ENCODE measurements around the gene SDCCAG8.
A peak's percentile ranks its signal among the peaks of the same experiment; 100 is the strongest.
"Not testable (repeated sequence)": the region's sequence is repeated elsewhere in the genome, so short reads cannot be mapped to it uniquely, and the experiment has no call there.

SDCCAG8 gene

DNA sequence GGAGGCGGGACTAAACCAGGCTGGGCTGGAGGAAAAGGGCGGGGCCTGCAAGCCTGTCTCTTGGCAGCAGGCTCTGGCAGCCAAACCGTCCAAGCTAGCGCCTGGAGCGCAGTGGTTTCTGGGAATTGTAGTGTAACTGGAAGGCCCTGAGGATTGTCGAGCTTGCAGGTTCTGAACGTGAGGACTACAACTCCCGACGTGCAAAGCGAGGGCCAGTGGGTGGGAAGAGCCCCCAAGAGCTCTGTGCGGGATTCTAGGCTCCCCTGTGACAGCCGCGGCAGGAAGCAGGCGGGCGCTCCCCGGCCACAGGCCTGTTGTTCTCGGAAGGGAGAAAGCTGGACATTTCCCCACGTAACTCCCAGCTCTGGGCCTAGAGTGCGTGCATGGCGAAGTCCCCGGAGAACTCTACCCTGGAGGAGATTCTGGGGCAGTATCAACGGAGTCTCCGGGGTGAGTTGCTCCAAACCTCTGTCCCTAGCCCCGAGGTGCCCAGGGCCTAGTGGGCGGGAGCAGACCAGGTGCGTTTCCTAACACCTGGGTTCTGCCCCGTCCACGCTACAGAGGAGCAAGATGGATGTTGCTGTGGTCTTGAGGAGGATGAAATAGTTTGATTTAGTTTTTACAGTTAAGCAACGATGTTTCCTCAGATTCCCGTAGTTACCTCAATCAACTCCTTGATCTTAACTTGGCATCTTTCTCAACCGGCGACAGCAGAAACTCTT, at the start of gene SDCCAG8:
TSS of gene SDCCAG8 (plus strand) at position 251 of the 722 bp plus-strand sequence. CDS start at position 384, 133 bp downstream.
- DNase-seq (ENCODE audit: low read depth in 2 of 2) = peak; percentile 91 to 93

DNA sequence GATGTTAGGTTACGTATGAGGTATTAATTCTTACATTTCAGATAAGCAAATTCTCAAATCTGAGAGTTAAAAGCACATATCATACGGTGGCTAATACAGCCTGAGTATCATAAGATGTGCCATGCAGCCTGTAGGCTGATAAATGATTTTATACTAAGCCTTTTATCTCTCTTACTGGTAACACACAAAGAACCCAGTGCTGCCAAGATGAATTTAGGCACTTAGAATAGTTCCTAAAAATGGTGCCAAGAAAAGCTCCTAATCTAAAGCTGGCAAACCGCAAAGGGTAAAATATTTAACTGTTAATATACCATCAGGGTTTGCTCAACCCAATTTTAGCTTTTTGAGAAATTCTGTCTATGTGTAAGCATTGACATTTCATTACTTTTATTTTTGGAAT, 43.9 kb upstream of the SDCCAG8 start:
- DNase-seq (ENCODE audit: low read depth in 2 of 2) = not testable (repeated sequence)

DNA sequence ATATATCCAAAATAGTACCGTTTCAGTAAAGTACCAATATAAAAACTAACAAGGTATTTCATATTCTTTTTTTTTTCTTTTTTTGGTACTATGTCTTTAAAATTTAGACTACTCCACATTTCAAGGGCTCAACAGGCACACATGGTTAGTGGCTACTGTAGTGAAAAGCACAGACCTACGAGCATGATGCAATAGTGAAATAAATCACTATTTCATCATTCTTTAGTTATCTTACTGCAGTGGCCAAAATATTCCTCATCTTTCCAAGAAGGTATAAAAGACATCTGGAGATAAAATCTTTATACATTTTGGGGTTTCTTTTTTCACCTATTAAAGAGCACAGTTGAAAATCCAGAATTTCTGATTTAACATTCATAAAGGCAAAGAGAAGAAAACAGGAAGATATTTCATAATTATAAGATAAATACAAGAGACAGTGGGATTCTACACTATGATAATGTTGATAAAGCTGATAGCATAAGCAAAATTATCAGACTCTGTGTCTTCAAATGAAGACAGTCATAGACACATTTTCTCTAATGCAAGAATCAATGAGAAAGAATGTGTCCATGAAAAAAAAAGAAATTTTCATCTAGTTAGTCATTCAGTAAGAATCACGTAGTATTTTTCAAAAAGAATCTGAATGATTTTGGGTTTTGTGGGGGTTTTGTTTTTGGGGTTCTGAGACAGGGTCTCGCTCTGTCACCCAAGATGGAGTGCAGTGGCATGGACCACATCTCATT, 42.6 kb upstream of the SDCCAG8 start:
- DNase-seq (ENCODE audit: low read depth in 2 of 2) = no peak

DNA sequence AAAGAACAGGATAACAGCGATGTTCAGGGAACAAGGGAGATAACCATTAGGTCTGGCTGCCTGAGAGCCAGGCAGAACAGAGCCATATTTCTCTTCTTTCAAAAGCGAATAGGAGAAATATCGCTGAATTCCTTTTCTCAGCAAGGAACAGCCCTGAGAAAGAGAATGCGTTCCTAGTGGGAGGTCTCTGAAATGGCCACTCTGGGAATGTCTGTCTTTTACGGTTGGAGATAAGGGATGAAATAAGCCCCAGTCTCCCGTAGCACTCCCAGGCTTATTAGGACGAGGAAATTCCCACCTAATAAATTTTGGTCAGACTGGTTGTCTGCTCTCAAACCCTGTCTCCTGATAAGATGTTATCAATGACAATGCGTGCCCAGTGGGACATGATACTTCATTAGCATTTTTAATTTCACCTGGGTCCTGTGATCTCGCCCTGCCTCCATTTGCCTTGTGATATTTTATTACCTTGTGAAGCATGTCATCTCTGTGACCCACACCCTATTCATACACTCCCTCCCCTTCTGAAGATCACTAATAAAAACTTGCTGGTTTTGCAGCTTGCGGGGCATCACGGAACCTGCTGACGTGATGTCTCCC, 40.5 kb upstream of the SDCCAG8 start:
- DNase-seq (ENCODE audit: low read depth in 2 of 2) = not testable (repeated sequence)

DNA sequence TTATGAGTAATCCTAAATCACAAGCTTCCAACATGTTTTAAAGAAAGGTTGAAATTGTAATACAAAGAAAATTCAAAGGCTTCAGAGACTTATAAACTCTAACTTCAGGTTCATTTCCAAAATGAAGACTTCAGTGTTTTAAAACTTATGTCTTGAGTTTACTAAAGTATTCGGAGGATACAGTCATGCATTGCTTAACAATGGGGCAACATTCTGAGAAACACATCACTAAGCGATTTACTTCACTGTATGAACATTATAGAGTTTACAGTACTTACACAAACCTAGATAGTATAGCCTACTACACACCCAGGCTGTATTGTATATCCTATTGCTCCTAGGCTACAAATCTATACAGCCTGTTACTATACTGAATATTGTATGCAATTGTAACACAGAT, 39.1 kb upstream of the SDCCAG8 start:
- DNase-seq (ENCODE audit: low read depth in 2 of 2) = no peak

DNA sequence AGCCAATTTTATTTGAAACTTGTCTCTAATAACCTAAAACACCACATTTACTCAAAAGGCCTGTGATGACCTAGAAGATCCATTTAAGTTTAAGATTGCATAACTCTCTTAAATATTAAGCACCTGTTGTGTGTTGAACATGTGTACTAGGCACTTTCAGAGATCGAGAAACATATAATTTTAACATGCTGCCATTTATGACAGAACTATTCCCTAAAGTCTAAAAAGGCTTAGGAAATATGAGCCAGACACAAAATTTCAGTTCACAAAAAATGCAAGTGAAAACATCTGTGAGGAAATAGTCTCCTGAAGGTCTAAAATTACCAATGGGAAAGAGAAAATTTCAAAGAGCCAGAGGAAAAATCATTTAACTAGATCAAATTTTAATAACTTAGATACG, 38.5 kb upstream of the SDCCAG8 start:
- DNase-seq (ENCODE audit: low read depth in 2 of 2) = no peak

DNA sequence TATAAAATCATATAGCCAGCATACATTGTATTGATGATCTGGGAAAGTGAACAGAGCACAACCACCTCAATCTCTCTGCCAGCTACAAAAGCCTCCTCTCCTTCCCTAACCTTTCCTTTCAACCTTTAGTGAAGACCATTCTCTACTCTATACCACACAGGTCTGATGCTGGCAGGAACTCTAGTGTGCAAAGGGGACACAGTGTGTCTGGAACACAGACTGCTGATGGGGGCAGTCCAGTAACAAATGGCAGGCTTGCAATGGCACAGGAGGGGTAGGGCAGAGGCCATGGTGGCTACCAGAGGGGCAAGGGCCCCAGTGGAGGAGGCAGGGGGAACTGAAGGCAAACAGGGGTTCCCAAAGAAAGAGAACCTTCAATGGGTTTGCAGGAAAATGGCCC, 37.8 kb upstream of the SDCCAG8 start:
- no peak for DNase-seq (ENCODE audit: low read depth in 2 of 2)

DNA sequence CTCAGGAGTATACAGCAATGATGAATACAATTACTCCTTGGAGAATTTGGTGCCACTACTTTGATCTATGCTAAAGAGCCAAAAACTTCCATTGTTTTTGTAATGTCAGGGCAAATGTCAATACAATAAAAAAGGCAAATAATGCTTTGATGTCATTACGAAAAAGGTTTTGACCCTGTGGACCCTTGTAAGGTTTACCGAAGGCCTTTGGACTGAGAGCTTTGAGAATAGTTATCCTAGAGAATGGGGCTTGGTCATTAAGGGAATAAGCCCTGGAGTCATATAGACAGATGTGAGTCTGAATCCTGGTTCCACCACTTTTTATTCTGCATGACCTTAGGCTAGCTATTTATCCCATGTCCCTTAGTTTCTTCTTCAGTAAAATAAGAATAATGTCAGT, 28.2 kb upstream of the SDCCAG8 start:
- DNase-seq (ENCODE audit: low read depth in 2 of 2) = no peak

DNA sequence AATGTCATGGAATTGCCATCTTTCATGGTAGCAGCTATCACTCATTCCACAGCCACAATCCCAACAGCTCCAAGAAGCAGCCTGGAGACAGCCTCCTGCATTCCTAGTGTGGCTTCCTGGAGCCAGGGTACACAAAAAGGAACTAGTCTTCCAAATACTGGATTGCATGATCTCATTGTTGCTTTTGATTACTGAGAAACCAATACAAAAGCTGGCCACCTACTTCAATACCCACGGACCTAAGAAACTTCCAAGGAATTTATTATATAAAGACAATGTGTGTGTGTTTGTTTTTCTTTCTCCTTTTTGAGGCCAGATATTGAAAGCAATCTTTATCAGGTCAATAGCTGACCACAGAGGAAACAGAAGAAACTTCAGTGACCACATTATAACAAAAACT, 26.3 kb upstream of the SDCCAG8 start:
- no peak for DNase-seq (ENCODE audit: low read depth in 2 of 2)

DNA sequence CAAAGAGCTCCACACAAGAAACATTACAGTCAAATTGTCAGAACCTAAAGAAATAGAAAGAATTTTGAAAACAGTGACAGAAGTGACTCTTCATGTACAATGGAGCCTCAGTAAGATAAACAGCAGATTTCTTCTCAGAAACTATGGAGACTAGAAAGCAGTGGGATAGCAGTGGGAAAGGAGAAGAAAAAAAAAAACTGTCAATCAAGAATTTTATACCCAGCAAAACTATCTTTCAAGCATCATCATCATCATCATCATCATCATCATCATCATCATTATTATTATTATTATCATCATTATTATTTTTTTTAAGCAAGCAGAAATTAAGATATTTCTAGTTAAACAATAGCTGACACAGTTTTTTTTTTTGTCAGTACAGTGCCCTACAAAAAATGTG, 24.9 kb upstream of the SDCCAG8 start:
- DNase-seq (ENCODE audit: low read depth in 2 of 2) = no peak

DNA sequence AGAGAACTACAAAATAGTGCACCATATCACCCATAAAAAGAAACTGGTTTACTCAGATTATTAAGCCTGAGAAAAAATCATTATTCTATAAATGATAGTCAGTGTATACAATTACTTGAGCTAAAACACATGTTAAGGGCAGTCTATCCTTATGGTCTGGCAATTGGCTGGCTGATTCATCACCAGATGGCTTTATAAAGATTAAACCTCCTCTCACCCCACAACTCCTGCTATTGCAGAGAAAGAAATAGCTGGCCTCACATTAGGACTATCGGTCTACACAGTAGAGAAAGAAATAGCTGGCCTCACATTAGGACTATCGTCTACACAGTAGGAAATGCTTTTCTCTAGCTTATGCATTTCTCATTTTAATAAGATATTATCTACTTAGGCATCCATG, 21.9 kb upstream of the SDCCAG8 start:
- no peak for DNase-seq (ENCODE audit: low read depth in 2 of 2)

DNA sequence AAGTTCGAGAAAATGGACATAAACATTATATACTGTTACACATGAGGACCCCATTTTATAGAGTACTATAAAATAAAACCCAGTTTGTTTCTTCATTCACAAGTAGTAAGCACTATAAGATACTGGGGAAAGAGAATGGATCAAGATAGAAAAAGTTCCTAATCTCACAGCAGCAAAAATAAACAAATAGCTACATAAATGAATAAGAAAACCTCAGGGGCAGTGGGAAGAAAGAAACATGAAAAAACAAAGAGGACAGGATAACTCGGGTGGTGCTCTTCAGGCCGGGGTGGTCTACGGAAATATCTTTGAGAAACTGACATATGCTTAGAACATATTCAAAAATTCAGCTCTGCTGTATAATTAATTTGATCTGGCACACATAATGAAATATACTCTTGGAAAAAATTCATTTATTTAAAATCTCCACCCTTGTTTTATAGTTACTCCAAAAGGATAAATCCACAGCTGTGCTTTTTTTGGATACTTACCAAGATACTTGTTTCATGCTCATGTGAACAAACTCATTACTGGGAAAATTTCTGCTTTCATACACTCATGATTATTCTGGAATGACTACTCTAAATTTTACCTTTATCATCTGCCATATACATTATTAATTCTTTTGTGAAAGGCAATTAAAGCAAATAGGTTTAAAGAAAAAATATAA, 20.7 kb upstream of the SDCCAG8 start:
- DNase-seq (ENCODE audit: low read depth in 2 of 2) = no peak

DNA sequence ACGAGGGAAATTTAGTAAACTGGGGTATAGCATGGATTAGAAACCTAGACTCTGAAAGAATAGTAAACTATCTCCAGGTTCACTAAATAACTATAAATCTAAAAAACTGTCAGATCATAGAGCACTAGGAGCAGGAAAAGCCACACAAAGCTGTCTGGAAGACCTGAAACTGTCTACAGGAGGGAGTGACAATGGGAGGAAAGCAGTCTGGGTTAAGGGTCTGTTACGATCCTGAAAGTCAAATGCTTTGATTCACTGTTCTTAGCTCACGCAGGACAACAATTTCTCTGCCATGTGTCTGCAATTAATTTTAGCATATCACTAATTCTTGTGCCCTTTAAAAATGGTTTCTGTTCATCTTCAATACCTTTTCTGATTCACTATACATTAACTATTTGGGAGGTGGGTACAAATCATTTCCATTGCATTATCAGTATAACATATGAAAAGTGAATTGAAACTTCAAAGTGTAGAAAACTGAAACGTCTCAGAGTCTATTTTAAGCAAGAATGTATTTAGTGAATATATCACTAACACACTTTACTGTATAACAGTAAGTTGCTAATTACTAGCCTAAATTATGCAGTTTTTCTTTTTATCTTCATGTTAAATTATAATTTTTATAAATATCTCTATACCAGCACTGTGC, 19.1 kb upstream of the SDCCAG8 start:
- DNase-seq (ENCODE audit: low read depth in 2 of 2) = no peak

DNA sequence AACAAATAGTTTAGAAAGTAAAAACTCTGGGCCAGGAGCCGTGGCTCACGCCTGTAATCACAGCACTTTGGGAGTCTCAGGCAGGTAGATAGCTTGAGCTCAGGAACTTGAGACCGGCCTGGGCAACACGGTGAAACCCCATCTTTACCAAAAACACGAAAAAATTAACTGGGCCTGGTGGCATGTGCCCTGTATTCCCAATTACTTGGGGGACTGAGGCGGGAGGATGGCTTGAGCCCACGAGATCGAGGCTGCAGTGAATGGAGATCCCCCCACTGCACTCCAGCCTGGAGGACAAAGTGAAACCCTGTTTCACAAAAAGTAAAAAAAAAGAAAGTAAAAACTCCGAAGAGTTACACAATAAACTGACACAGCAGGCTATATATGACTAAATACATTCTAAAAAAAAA, 11.4 kb upstream of the SDCCAG8 start:
- DNase-seq (ENCODE audit: low read depth in 2 of 2) = no peak

DNA sequence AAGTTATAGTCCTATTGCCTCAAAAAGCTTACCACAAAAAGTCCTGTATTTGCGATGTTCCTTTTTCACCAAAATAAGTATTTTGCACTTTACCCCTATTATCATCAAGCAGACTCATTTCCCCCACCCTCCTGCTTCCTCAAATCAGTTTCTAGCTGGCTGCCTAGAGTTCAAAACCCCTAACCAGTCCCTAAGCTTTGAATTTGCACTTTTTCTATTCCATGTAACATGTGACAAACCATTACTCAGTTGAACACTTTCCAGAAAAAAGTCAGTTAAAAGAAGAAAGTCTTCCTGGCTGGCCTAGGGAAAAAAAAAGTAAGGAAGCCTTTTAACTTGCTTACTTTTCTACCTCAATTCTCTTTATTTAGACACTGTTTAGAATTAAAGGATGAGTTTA, 8.9 kb upstream of the SDCCAG8 start:
- no peak for DNase-seq (ENCODE audit: low read depth in 2 of 2)

DNA sequence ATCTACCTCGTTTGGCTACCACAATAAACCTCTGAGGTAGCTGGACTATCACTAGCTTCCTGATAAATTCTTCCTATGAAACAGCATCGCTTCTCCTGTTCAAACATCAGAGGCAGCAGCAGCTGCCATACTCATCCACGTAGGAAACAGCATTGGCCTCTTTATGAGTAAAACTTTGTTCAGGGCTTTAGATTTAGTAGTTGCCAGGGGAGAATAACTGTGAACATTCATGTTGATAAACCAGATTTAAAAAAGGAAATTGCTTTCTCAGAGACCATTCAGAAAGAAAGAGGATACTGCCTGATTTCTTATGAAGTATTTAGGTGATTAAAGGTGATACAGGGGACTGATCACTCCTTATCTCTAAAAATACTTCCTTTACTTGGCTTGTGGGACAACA, 7.9 kb upstream of the SDCCAG8 start:
- no peak for DNase-seq (ENCODE audit: low read depth in 2 of 2)

DNA sequence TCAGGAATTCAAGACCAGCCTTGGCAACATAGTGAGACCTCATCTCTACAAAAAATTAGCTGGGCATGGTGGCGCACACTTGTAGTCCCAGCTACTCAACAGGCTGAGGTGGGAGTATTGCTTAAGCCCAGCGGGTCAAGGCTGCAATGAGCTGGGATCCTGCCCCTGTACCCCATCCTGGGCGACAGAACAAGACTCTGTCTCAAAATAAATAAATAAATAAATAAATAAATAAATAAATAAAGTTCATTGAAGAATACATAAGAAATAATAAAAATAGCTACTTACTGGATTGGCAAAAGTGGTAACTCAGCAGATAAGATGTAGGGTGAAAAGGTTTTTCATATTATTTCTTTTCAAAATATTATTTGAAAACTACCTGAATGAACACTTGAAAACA, 6.6 kb upstream of the SDCCAG8 start:
- DNase-seq (ENCODE audit: low read depth in 2 of 2) = no peak

DNA sequence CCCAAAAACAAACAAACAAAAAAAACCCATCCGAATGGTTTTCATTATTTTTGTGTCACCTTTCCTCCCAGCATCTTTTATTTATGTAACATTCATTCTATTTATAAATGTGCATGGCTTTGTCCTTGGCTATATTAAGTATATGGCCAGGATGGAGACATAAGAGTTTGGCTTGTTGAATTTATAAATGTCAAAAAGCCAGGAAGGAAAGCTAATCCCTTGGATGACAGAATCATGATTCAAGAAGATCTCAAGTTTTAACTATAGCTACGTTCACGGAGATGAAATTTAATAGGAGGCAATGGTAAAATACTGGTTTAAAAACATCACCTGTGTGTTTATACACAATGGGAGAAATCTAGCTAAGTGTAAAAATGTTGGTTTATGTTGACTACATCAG, 5.7 kb upstream of the SDCCAG8 start:
- no peak for DNase-seq (ENCODE audit: low read depth in 2 of 2)

DNA sequence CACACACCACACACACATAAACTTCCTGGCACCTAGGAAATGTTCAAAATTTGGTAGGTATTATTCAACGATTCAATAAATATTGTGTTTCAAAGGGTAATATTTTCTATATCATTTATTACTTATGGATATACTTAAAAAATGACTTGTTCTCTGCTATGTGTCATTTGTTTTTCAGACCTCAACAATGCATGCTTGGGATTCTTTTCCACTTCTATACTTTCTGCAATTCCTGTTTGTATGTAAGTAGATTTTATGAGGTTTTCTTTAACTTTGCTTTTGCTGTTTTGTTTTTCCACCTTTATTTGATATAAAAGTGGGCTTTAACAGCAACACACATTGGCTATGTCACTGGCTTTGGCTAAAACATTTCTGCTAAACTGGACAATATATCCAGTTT, 4.3 kb upstream of the SDCCAG8 start:
- no peak for DNase-seq (ENCODE audit: low read depth in 2 of 2)

DNA sequence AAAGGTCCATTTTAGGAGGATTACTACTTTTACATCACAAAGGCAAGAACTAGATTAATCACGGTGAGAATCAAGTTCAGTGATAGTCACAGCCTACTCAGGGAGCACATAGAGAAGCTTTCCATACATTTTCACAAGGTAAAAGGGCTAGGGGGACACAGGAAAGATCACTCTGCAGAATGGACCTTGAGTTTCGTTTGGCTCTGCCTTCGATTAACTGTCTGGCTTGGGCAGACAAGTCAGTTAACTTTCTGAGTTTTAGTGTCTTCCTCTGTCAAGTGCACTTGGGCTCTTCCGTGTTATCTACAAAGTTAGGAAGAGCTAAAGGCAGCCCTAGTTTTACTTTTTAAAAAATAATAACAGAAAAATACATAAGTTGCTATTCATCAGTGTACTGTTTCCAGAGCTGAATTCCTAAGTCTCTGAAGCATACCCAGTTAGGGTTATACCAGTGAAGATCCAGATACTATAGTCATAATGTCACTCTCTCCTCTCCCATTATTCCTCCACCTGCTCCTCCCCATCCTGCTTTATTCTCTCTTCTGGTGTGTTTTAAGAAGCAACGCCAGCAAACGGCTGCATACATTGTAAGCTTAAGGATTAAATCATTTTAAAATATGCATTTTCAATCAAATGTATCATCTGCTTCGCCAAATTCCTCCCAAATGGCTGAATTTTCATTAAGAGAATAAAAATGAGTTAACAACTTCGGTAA, 2.5 kb upstream of the SDCCAG8 start:
- DNase-seq (ENCODE audit: low read depth in 2 of 2) = no peak

DNA sequence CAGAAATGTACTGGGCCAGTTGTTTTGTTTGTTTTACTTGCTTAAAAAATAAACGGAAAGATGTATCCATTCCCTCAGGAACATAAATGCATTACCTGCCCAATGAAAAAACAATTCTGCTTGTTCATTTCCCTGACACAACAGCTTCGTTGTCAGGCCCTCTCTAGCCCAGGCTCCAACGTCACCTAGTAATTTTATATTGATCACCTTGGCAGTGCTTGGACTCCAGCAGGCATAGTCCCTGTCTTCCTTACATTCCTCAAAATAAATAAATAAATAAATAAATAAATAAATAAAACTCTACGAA, 2.0 kb upstream of the SDCCAG8 start:
- DNase-seq (ENCODE audit: low read depth in 2 of 2) = no peak

Data from stimulated activated CD8-positive, alpha-beta memory T cell treated with anti-CD3 and anti-CD28 coated beads, Interleukin-15, amount 100 ng/mL, for 48 hours (primary cell).